H1 (cell line): ENCODE results near the gene SERTAD2. TPM values are rescaled to one million over a fixed set of nuclear protein-coding genes. Genes with fewer than 3 reads are reported as not detected.

Experiments used
- CTCF ChIA-PET: fragments of 300-600 bp; sonication (Branson Sonifier 250); formaldehyde crosslinking; loops from one replicate; lab custom pipeline; 2021; ENCODE audit not compliant: partially characterized antibody; lab: Charles Lee
- POLR2A ChIA-PET: fragments of 300-600 bp; sonication (Branson Sonifier 250); formaldehyde crosslinking; loops from one replicate; lab custom pipeline; 2021; ENCODE audit warnings: inconsistent platforms; ENCODE audit not compliant: partially characterized antibody; lab: Charles Lee
- DNase-seq, 2 experiments: peaks; one replicate each; pipeline versions ENCODE4 v3.0.0 to v3.0.0-alpha.2; 2010 to 2022; ENCODE audit warnings: low spot score in 2 of 2, low read depth in 1 of 2, mixed read lengths in 1 of 2
- FAIRE-seq: peaks from 2 replicates; lab custom pipeline; 2011; peaks lifted over from hg19 to GRCh38; lab: Jason Lieb, UNC
- H2AFZ ChIP-seq: 2 replicates; pipeline ENCODE4 v1.8.1; 2012; ENCODE audit warnings: low read length, inconsistent platforms
- H2AK5ac ChIP-seq: 2 replicates; pipeline ENCODE4 v1.6.1; 2013; ENCODE audit warnings: low read depth, low read length
- H2BK120ac ChIP-seq: replicated peaks from 2 replicates; pipeline ENCODE3; 2013; ENCODE audit warnings: low read depth, low read length, inconsistent platforms
- H2BK12ac ChIP-seq: 2 replicates; pipeline ENCODE4 v1.6.1; 2013; ENCODE audit warnings: low read depth, low read length
- H2BK15ac ChIP-seq: 2 replicates; pipeline ENCODE4 v1.6.1; 2013; ENCODE audit warnings: low read length
- H2BK20ac ChIP-seq: 2 replicates; pipeline ENCODE4 v1.6.1; 2013; ENCODE audit warnings: low read length
- H2BK5ac ChIP-seq: 2 replicates; pipeline ENCODE4 v1.6.1; 2013; ENCODE audit warnings: low read depth, low read length
- H3K14ac ChIP-seq: 2 replicates; pipeline ENCODE4 v1.6.1; 2013; ENCODE audit warnings: inconsistent platforms; ENCODE audit not compliant: insufficient read length
- H3K18ac ChIP-seq: 2 replicates; pipeline ENCODE4 v1.6.1; 2013; ENCODE audit warnings: low read length; ENCODE audit errors: extremely low read depth
- H3K23ac ChIP-seq: 2 replicates; pipeline ENCODE4 v1.6.1; 2013; ENCODE audit warnings: inconsistent platforms; ENCODE audit not compliant: insufficient read length
- H3K23me2 ChIP-seq: 2 replicates; pipeline ENCODE4 v1.6.1; 2013; ENCODE audit warnings: low read depth, low read length
- H3K27ac ChIP-seq: 2 replicates; pipeline ENCODE4 v1.6.1; 2011; ENCODE audit warnings: low read depth, low read length, inconsistent platforms
- H3K27me3 ChIP-seq, 4 experiments: replicated peaks in 1 of 4; 1 replicate in 1 of 4; 2 replicates in 3 of 4; pipeline versions ENCODE4 v1.6.1 to v1.8.1; 2011 to 2013; ENCODE audit warnings: low read length in 3 of 4, mild to moderate bottlenecking in 3 of 4, inconsistent platforms in 2 of 4, mixed read lengths in 2 of 4, moderate library complexity in 1 of 4; ENCODE audit not compliant: control insufficient read depth in 3 of 4, insufficient read depth in 3 of 4; ENCODE audit errors: extremely low read depth in 1 of 4
- H3K36me3 ChIP-seq, 4 experiments: 2 replicates each; pipeline versions ENCODE4 v1.6.1 to v1.8.1; 2011 to 2013; ENCODE audit warnings: mild to moderate bottlenecking in 4 of 4, low read length in 3 of 4, moderate library complexity in 2 of 4, control low read depth in 1 of 4, inconsistent platforms in 1 of 4; ENCODE audit not compliant: insufficient read depth in 4 of 4, control insufficient read depth in 2 of 4
- H3K4ac ChIP-seq: replicated peaks from 2 replicates; pipeline ENCODE3; 2013; ENCODE audit warnings: low read length, low read depth, mixed read lengths, inconsistent platforms; ENCODE audit not compliant: insufficient read length
- H3K4me1 ChIP-seq, 4 experiments: replicated peaks in 1 of 4; 1 replicate in 1 of 4; 2 replicates in 3 of 4; pipeline versions ENCODE4 v1.6.1 to v1.8.1; 2011 to 2013; ENCODE audit warnings: low read length in 3 of 4, inconsistent platforms in 2 of 4, mixed read lengths in 1 of 4; ENCODE audit not compliant: insufficient read depth in 4 of 4, control insufficient read depth in 3 of 4
- H3K4me2 ChIP-seq, 2 experiments: 2 replicates each; pipeline versions ENCODE4 v1.6.1 to v1.8.1; 2011 to 2013; ENCODE audit warnings: low read depth in 2 of 2, low read length in 2 of 2, control low read depth in 1 of 2, inconsistent platforms in 1 of 2, mild to moderate bottlenecking in 1 of 2; ENCODE audit not compliant: insufficient read depth in 1 of 2
- H3K4me3 ChIP-seq, 4 experiments: fragments of 200-600, 300-600 bp in 1 of 4; sonication (generic), shearing (Covaris generic), sonication (Bioruptor Twin) in 1 of 4; 2 replicates each; pipeline versions ENCODE4 v1.5.1 to v1.8.1; 2011 to 2016; ENCODE audit warnings: low read length in 4 of 4, low read depth in 3 of 4, control low read depth in 2 of 4, inconsistent platforms in 2 of 4, mild to moderate bottlenecking in 2 of 4, mixed read lengths in 1 of 4, moderate library complexity in 1 of 4; ENCODE audit not compliant: insufficient read depth in 2 of 4; ENCODE audit errors: extremely low read depth in 1 of 4
- H3K56ac ChIP-seq: replicated peaks from 2 replicates; pipeline ENCODE3; 2013; ENCODE audit warnings: low read depth, mild to moderate bottlenecking, mixed read lengths, low read length, inconsistent platforms; ENCODE audit not compliant: insufficient read length
- H3K79me1 ChIP-seq: 2 replicates; pipeline ENCODE4 v1.6.1; 2013; ENCODE audit warnings: low read depth, low read length, control low read depth
- H3K79me2 ChIP-seq, 2 experiments: 2 replicates each; pipeline versions ENCODE4 v1.6.1 to v1.8.1; 2012 to 2013; ENCODE audit warnings: low read length in 2 of 2, mild to moderate bottlenecking in 2 of 2, inconsistent platforms in 1 of 2; ENCODE audit not compliant: insufficient read depth in 2 of 2, control insufficient read depth in 1 of 2
- H3K9ac ChIP-seq, 4 experiments: replicated peaks in 1 of 4; 1 replicate in 1 of 4; 2 replicates in 3 of 4; pipeline versions ENCODE4 v1.6.1 to v1.8.1; 2011 to 2013; ENCODE audit warnings: low read depth in 3 of 4, low read length in 3 of 4, control low read depth in 2 of 4, mild to moderate bottlenecking in 2 of 4, moderate library complexity in 2 of 4, inconsistent platforms in 1 of 4; ENCODE audit errors: extremely low read depth in 1 of 4
- H3K9me3 ChIP-seq, 2 experiments: 2 replicates each; pipeline versions ENCODE4 v1.6.1 to v1.8.1; 2012 to 2013; ENCODE audit warnings: mild to moderate bottlenecking in 2 of 2, moderate library complexity in 2 of 2, control low read depth in 1 of 2, inconsistent platforms in 1 of 2, low read depth in 1 of 2, low read length in 1 of 2, mixed read lengths in 1 of 2; ENCODE audit not compliant: insufficient read depth in 2 of 2
- H4K20me1 ChIP-seq, 2 experiments: replicated peaks in 1 of 2; 2 replicates each; pipeline versions ENCODE3 to v1.8.1; 2011 to 2013; ENCODE audit warnings: inconsistent platforms in 2 of 2, low read length in 2 of 2, mild to moderate bottlenecking in 1 of 2; ENCODE audit not compliant: insufficient read depth in 2 of 2, control insufficient read depth in 1 of 2
- H4K5ac ChIP-seq: 2 replicates; pipeline ENCODE4 v1.6.1; 2013; ENCODE audit warnings: low read length, low read depth, mixed read lengths, inconsistent platforms; ENCODE audit not compliant: insufficient read length
- H4K8ac ChIP-seq: 2 replicates; pipeline ENCODE4 v1.8.0; 2013; ENCODE audit warnings: mild to moderate bottlenecking, moderate library complexity, low read length, inconsistent platforms; ENCODE audit not compliant: insufficient read depth; ENCODE audit errors: extremely low read depth
- H4K91ac ChIP-seq: replicated peaks from 2 replicates; pipeline ENCODE3; 2013; ENCODE audit warnings: low read length, mixed read lengths, inconsistent platforms; ENCODE audit not compliant: insufficient read length
- EZH2 ChIP-seq: fragments of 200-600 bp; sonication (generic); IDR thresholded peaks from 2 replicates; pipeline ENCODE4 v1.7.1; 2012; ENCODE audit warnings: low read depth, mild to moderate bottlenecking, moderate library complexity, low read length, inconsistent platforms; ENCODE audit not compliant: severe bottlenecking
- HDAC6 ChIP-seq: IDR thresholded peaks from one replicate; pipeline ENCODE4 v1.7.1; 2012; ENCODE audit warnings: low read depth, mild to moderate bottlenecking, inconsistent platforms, low read length, moderate library complexity
- RAD21 ChIP-seq, 2 experiments: IDR thresholded peaks in 1 of 2; conservative IDR thresholded peaks in 1 of 2; 2 replicates each; pipeline ENCODE4 v1.6.1; 2011; ENCODE audit warnings: low read depth in 2 of 2, low read length in 2 of 2, improper control_type of control experiment in 1 of 2, inconsistent platforms in 1 of 2, mild to moderate bottlenecking in 1 of 2, moderate library complexity in 1 of 2
- RXRA ChIP-seq: IDR thresholded peaks from 2 replicates; pipeline ENCODE4 v1.6.1; 2011; ENCODE audit warnings: low read depth, mild to moderate bottlenecking, low read length, moderate library complexity; ENCODE audit not compliant: insufficient read depth
- TAF1 ChIP-seq: IDR thresholded peaks from 2 replicates; pipeline ENCODE4 v1.6.1; 2011; ENCODE audit warnings: mild to moderate bottlenecking, low read depth, low read length
- WGBS, 2 experiments: shearing (Covaris generic) in 1 of 2; methylation state at CpG; one replicate each; pipeline versions ENCODE4 v1.1.6 to v1.1.7; 2013 to 2015; ENCODE audit warnings: low lambda C conversion rate in 2 of 2, mixed read lengths in 2 of 2, inconsistent platforms in 1 of 2, low coverage in 1 of 2, missing lambda C conversion rate in 1 of 2; ENCODE audit not compliant: insufficient replicate concordance in 2 of 2, insufficient coverage in 1 of 2, insufficient read length in 1 of 2; ENCODE audit errors: extremely low coverage in 1 of 2, missing lambda C conversion rate in 1 of 2; 5-methylcytosine and 5-hydroxymethylcytosine counted together
- polyA plus RNA-seq, 7 experiments: library from polyadenylated mRNA; depleted of rRNA in 3 of 7; stranded (reverse) in 5 of 7; unstranded in 2 of 7; fragments of >200 nt in 5 of 7; fragments of 200-250 nt in 2 of 7; gene quantifications; 1 replicate in 5 of 7; 2 replicates in 1 of 7; 4 replicates in 1 of 7; pipeline versions ENCODE4 v1.2.1 to v1.2.3, GENCODE V29; 2011 to 2013; ENCODE audit warnings: missing spikeins in 2 of 7, mixed read lengths in 2 of 7
- total RNA-seq: library from RNA; stranded (reverse); fragmentation: NEBNext Ultra II Directional; extraction: Animal tissue kit (Norgen Biotek cat#: 25700); gene quantifications from 2 replicates; pipeline ENCODE4 v1.2.1, GENCODE V29; 2021
- TF ChIP-seq, protein P1 (sequence below), 3 experiments: IDR thresholded peaks; 1 replicate in 2 of 3; 2 replicates in 1 of 3; pipeline versions ENCODE4 v1.5.1 to v1.6.1; 2011; ENCODE audit warnings: low read length in 3 of 3, mild to moderate bottlenecking in 3 of 3, inconsistent platforms in 2 of 3, low read depth in 1 of 3, moderate library complexity in 1 of 3; ENCODE audit not compliant: insufficient read depth in 1 of 3; ENCODE audit errors: control extremely low read depth in 1 of 3
- TF ChIP-seq, protein P2 (sequence below): IDR thresholded peaks from 2 replicates; pipeline ENCODE4 v1.6.1; 2012; ENCODE audit warnings: low read length, inconsistent platforms

The SERTAD2 gene
- total and polyA plus RNA-seq, 2 of the 8 experiments (the other 6 are each of a cell fraction or from before 2014, with no cell fraction given): 2.9 to 4.5 TPM

DNA sequence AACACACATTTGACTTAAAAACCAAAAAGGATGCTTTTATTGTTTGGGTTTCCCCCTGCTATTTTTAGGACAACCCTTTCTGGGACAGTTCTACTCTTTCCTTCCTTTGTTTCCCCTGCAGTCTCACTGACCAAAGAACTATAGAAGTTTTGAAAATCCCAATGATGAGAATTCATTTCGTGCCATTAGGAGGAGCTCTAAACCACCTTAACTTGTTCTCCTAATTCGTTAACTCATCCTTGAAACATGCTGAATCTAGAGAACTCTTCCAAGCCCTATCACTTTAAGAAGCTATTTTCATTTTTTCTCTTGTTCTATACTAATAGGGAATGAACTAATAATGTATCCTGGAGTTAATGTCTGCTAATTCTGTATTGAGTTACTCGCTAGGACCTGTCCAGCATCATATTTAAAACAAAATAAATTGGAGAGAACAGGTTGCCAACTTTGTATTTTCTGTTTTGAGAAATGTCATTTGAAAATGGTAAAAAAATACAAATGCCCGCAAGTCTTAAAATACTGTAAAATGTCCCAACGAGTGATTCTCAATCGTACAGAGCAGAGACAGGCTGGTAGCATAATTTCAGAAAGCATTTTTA is 66.7 kb downstream of the SERTAD2 start:
- Histone ChIP-seq H4K8ac (no peak overlapping the region), H2BK5ac (no peak overlapping the region), H3K4me2 (no peak overlapping the region), H2AFZ (no peak overlapping the region), H4K5ac (no peak overlapping the region), H3K23me2 (no peaks in the 10 kb centered on the region), H3K4ac (no peak overlapping the region), H4K91ac (no peak overlapping the region), H2BK15ac (no peak overlapping the region), H2BK12ac (no peak overlapping the region), H3K9me3 (no peaks in the 10 kb centered on the region), H2AK5ac (no peak overlapping the region), H3K27me3 (no peaks in the 10 kb centered on the region), H3K56ac (no peak overlapping the region), H3K36me3 (peaks cover 0 to 13% (median 2%) of the 10 kb centered on the region in 4 experiments; a peak in 3 of 8 replicates), H3K4me3 (no peak overlapping the region), H3K23ac (no peak overlapping the region), H3K9ac (no peak overlapping the region), H3K14ac (no peak overlapping the region), H3K27ac (no peak overlapping the region), H3K79me1 (no peaks in the 10 kb centered on the region), H3K18ac (no peak overlapping the region), H3K4me1 (peaks cover 0 to 3% (median 0%) of the 10 kb centered on the region in 4 experiments; a peak in 1 of 7 replicates), H4K20me1 (no peaks in the 10 kb centered on the region), H3K79me2 (no peaks in the 10 kb centered on the region), H2BK120ac (no peak overlapping the region), H2BK20ac (no peak overlapping the region)
- CTCF ChIA-PET: interaction anchor here (0.6 to 4.4 kb wide), 35 partner anchors 8 to 369 kb away, joined by 3 to 28 read pairs (median 4); partner anchors contain the start of gene SERTAD2
- FAIRE-seq: peak; percentile 93
- WGBS, 2 experiments: 71% methylated on average over 6 of the region's 6 CpGs; no CpG with 5 or more reads in 1 of the 2 experiments
- no peak for DNase-seq
- POLR2A ChIA-PET: interaction anchor here (0.6 to 1.4 kb wide), 2 partner anchors 16 to 278 kb away, joined by 3 to 5 read pairs; no protein-coding TSS in a partner anchor
- TF ChIP-seq, protein P1, sequence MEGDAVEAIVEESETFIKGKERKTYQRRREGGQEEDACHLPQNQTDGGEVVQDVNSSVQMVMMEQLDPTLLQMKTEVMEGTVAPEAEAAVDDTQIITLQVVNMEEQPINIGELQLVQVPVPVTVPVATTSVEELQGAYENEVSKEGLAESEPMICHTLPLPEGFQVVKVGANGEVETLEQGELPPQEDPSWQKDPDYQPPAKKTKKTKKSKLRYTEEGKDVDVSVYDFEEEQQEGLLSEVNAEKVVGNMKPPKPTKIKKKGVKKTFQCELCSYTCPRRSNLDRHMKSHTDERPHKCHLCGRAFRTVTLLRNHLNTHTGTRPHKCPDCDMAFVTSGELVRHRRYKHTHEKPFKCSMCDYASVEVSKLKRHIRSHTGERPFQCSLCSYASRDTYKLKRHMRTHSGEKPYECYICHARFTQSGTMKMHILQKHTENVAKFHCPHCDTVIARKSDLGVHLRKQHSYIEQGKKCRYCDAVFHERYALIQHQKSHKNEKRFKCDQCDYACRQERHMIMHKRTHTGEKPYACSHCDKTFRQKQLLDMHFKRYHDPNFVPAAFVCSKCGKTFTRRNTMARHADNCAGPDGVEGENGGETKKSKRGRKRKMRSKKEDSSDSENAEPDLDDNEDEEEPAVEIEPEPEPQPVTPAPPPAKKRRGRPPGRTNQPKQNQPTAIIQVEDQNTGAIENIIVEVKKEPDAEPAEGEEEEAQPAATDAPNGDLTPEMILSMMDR (IDR thresholded peaks at IDR 0.05; ENCODE audit: control extremely low read depth in 1 of 3, insufficient read depth in 1 of 3, low read depth in 1 of 3, low read length in 3 of 3): peak in 2 of 3 experiments; percentile 51 to 65; a peak in 2 of 4 replicates
- TF ChIP-seq HDAC6 (no peak), EZH2 (no peak), RXRA (no peak), RAD21 (IDR thresholded peaks at IDR 0.05 in 1 of 2, conservative IDR thresholded peaks at IDR 0.05 in 1 of 2; ENCODE audit: low read depth in 2 of 2, low read length in 2 of 2) (peak; percentile 74 to 80), TAF1 (no peak)
- TF ChIP-seq, protein P2, sequence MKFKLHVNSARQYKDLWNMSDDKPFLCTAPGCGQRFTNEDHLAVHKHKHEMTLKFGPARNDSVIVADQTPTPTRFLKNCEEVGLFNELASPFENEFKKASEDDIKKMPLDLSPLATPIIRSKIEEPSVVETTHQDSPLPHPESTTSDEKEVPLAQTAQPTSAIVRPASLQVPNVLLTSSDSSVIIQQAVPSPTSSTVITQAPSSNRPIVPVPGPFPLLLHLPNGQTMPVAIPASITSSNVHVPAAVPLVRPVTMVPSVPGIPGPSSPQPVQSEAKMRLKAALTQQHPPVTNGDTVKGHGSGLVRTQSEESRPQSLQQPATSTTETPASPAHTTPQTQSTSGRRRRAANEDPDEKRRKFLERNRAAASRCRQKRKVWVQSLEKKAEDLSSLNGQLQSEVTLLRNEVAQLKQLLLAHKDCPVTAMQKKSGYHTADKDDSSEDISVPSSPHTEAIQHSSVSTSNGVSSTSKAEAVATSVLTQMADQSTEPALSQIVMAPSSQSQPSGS: no peak
